ENCODE data around the gene RCOR2. TPM values are rescaled to one million over a fixed set of nuclear protein-coding genes. Genes with fewer than 3 reads are reported as not detected.

The RCOR2 gene
- total and polyA plus RNA-seq, 2 of the 13 experiments (the other 11 are each of a cell fraction or from before 2014, with no cell fraction given): 8.3 to 8.5 TPM

DNA sequence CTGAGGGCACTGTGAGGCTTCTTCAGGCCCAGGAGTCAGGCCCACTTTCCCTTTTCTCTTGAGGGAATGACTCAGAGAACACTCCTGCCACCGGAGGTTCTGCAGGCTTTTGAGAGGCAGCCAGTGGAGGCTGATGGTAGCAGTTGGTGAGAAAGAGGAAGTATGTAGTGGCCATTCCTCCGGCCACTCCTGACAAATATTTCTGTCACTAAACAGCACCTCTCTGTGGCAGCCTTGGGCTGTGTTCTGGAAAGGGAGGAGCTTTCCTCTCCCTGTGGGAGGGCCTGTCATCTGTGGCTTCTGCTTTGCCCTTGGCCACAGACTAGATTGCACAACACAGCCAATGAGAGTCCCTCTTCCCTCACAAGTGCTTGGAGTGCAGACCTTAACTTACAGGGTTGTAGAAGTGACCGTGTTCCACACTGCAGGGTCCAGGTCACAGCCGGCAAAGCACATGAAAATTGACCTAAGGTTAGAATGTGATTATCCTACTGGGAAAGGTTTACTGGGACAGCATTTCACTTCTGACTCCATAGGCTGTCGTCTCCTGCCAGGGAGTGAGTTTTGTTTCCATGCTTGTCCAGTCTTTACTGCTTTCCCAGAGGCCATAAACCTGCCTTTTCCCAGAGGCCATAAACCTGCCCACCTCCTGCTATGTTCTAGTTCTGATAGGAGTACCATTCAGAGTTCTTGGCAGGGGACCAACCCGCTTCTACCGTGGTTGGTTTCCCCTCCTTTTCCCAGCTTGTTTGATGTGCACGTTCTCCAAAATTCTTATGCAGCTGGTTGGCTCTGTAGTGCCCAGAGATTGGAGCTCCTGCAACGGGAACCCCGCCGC lies 44.8 kb downstream of the RCOR2 start (continued):
- TF ChIP-seq, protein P1, sequence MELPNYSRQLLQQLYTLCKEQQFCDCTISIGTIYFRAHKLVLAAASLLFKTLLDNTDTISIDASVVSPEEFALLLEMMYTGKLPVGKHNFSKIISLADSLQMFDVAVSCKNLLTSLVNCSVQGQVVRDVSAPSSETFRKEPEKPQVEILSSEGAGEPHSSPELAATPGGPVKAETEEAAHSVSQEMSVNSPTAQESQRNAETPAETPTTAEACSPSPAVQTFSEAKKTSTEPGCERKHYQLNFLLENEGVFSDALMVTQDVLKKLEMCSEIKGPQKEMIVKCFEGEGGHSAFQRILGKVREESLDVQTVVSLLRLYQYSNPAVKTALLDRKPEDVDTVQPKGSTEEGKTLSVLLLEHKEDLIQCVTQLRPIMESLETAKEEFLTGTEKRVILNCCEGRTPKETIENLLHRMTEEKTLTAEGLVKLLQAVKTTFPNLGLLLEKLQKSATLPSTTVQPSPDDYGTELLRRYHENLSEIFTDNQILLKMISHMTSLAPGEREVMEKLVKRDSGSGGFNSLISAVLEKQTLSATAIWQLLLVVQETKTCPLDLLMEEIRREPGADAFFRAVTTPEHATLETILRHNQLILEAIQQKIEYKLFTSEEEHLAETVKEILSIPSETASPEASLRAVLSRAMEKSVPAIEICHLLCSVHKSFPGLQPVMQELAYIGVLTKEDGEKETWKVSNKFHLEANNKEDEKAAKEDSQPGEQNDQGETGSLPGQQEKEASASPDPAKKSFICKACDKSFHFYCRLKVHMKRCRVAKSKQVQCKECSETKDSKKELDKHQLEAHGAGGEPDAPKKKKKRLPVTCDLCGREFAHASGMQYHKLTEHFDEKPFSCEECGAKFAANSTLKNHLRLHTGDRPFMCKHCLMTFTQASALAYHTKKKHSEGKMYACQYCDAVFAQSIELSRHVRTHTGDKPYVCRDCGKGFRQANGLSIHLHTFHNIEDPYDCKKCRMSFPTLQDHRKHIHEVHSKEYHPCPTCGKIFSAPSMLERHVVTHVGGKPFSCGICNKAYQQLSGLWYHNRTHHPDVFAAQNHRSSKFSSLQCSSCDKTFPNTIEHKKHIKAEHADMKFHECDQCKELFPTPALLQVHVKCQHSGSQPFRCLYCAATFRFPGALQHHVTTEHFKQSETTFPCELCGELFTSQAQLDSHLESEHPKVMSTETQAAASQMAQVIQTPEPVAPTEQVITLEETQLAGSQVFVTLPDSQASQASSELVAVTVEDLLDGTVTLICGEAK (IDR thresholded peaks at IDR 0.05): no peak
- TF ChIP-seq, protein P1 (CRISPR knock-in tag; IDR thresholded peaks at IDR 0.05): peak; percentile 35; the same call in 1 of the 2 replicates
- TF ChIP-seq ZNF776 (CRISPR knock-in tag; IDR thresholded peaks at IDR 0.05): no peak
- no peak for TF ChIP-seq IKZF4 (CRISPR knock-in tag; IDR thresholded peaks at IDR 0.05; ENCODE audit: borderline replicate concordance, low read depth, not compliant biosample characterization)
- peak; percentile 64; the same call in 1 of the 2 replicates for TF ChIP-seq ZNF792 (CRISPR knock-in tag; IDR thresholded peaks at IDR 0.05)
- no peak for TF ChIP-seq GPBP1L1 (CRISPR knock-in tag; IDR thresholded peaks at IDR 0.05)
- TF ChIP-seq HDAC2 (CRISPR knock-in tag; IDR thresholded peaks at IDR 0.05): peak; percentile 93
- TF ChIP-seq ZNF567 (CRISPR knock-in tag; IDR thresholded peaks at IDR 0.05; ENCODE audit: borderline replicate concordance): no peak
- peak; percentile 75 for TF ChIP-seq FOXA3 (CRISPR knock-in tag; IDR thresholded peaks at IDR 0.05)
- peak; percentile 66 for TF ChIP-seq ZNF350 (CRISPR knock-in tag; IDR thresholded peaks at IDR 0.05; ENCODE audit: borderline replicate concordance, low read depth)
- TF ChIP-seq XRCC5 (optimal IDR thresholded peaks at IDR 0.05; ENCODE audit: low read length): peak; percentile 92
- TF ChIP-seq ZNF816 (CRISPR knock-in tag; IDR thresholded peaks at IDR 0.05; ENCODE audit: borderline replicate concordance): no peak
- TF ChIP-seq TBX3 (IDR thresholded peaks at IDR 0.05; ENCODE audit: borderline replicate concordance): no peak
- TF ChIP-seq, protein P2, sequence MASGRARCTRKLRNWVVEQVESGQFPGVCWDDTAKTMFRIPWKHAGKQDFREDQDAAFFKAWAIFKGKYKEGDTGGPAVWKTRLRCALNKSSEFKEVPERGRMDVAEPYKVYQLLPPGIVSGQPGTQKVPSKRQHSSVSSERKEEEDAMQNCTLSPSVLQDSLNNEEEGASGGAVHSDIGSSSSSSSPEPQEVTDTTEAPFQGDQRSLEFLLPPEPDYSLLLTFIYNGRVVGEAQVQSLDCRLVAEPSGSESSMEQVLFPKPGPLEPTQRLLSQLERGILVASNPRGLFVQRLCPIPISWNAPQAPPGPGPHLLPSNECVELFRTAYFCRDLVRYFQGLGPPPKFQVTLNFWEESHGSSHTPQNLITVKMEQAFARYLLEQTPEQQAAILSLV (CRISPR knock-in tag; IDR thresholded peaks at IDR 0.05; ENCODE audit: borderline replicate concordance): peak; percentile 53; the same call in 1 of the 2 replicates
- peak; percentile 89; the same call in 1 of the 2 replicates for TF ChIP-seq ZSCAN9 (CRISPR knock-in tag; IDR thresholded peaks at IDR 0.05; ENCODE audit: borderline replicate concordance)

Measured in HepG2 (cell line).